ENCODE data around the gene COL5A2. TPM values are rescaled to one million over a fixed set of nuclear protein-coding genes. Genes with fewer than 3 reads are reported as not detected.

Gene COL5A2
- total RNA-seq, 4 donors from 2014 or later: 63.8 to 93.8 (median 74.4) TPM

DNA sequence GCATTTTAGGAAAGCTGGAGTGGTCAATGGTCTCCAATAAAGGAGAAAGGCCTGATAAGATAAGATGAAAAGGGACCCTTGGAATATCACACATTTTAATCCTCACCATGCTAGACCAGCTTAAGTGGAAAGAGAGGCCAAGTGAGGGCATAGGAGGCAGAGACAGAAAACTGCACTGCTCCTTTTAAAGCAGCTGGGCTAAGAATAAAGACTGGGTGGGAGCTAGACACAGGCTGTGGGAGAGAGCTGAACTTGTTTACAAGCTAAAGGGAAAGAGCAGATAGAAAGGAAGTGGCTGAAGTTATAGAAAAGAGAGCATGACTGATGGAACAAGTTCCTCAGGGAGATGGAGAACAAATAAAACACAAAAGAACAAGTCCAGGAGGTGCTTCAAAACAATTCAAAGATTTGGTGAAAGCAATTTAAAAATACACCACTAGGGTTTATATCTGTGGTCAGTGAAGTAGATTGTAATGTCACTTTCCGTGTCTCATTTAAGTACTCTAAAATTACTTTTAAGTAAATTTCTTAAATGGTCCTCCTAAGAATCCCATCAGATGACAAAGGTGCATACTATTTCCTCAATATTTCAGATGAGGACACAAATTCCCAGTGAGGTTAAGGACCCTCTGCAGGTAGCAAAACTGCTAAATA is 7.5 kb downstream of the COL5A2 start:
- TF ChIP-seq CTCF (IDR thresholded peaks at IDR 0.05): no peak

DNA sequence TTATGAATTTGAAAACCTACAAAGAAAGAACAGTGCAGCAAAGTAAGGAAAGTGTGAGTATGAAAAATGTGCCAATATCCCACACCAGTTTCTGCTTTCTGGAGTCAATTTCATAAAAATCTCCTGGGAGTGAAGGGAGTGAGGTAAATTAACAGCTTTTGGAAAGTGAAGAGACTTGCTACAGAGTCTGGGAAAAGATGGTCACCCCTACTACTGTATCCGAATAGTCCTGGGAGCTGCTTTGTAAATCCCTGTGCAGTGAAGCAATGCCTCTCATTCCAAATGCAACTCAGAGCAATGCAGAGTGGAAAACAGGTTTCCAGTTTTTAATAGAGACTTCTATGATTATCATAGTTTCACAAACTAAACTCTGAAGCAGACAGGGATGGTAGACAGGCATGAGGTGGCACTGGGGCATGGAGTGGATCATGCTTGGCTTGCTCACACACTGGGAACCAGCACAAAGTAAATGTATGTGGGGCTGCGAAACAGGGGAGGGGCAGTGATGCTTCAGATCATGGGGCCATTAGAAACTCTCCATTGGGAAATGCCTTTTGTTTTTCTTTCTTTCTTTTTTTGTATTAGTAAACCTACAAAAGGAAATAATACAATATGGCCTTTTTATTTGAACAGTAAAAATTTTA is 10.6 kb downstream of the COL5A2 start:
- no peak for TF ChIP-seq CTCF (IDR thresholded peaks at IDR 0.05)
- peak; percentile 41 for ATAC-seq (ENCODE audit: low FRiP score)
- DNase-seq (ENCODE audit: low spot score): no peak

More for the DNA sequence above, 7.5 kb downstream of the COL5A2 start:
- ATAC-seq (ENCODE audit: low FRiP score) (no peak), DNase-seq (ENCODE audit: low spot score) (no peak)

DNA sequence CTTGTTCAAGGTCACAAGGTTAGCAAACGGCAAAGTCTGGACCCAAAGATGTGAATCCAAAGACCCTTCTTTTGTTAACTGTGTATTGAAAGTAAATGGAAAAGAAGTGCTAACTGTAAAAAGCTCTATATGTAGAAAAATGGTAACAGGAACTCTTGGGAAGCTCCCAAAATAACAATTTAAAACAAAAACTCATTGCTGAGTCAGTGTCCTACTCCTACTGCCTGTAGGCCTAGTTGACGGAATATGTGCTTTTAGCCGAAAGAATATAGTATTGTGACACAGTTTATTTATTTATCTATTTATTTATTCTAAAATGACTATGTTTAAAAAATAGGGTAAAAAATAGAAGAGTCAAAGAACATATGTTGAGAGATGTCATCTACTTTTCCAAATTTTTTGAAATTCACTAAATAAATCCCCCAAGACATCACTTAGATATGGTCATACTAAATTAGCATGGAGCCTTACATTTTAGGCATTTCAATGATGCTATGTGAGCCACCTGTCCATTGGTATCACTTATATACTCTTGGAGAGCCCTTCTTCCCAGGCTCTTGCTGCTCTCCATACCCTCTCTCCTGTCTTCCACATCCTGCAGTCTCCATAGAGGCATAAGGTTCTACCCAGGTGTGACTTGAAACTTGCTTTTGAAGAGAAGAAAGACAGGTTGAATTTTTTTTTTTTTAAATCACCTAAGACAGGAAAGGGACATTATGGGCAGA is 13.7 kb downstream of the COL5A2 start:
- DNase-seq (ENCODE audit: low spot score) (no peak), ATAC-seq (ENCODE audit: low FRiP score) (no peak)
- TF ChIP-seq CTCF (IDR thresholded peaks at IDR 0.05): no peak

DNA sequence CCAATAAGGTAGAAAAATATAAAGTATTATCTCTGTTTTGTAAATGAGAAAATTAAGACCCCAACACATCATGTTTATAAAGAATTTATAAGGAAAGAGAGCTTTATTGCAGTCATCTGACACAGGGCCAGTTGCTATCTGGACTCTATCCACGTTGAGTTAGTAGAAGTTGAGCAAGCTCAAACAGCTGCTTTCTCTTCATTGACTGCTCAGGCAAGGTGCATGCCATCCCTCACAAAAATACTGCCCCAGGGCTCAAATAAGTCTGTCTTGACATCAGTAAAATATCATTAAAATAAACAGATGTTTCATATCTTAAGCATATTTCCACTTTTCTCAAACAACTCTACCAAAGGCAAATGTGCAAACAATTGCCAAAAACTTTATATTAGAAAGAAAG is 14.8 kb downstream of the COL5A2 start:
- peak; percentile 60 for ATAC-seq (ENCODE audit: low FRiP score)
- no peak for DNase-seq (ENCODE audit: low spot score)
- TF ChIP-seq CTCF (IDR thresholded peaks at IDR 0.05): no peak

GRCh38 chr2:189163889-189164288 is 15.7 kb downstream of the COL5A2 start:
- peak; percentile 24 for ATAC-seq (ENCODE audit: low FRiP score)
- DNase-seq (ENCODE audit: low spot score): no peak
- TF ChIP-seq CTCF (IDR thresholded peaks at IDR 0.05): no peak

DNA sequence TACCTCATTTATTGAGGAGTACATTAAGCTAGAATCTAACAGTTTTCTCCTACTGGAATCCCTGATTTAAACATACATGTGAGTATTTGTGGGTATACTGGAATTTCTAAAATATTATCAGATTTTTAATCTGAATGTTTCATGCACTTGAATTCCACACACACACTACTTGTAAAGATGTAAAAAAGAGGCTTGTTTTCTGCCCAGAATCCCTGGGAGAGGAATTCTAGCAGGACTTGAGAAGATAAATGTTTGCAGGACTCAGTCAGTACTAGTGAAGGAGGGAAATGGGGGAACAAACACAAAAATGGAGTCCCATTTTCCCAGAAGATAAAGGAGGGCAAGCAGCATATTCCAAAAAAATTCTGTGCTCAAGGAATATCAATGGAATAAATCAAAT is 17.0 kb downstream of the COL5A2 start:
- DNase-seq (ENCODE audit: low spot score) (no peak), ATAC-seq (ENCODE audit: low FRiP score) (no peak)
- no peak for TF ChIP-seq CTCF (IDR thresholded peaks at IDR 0.05)

Measured in omental fat pad (tissue), 4 donors.